ENCODE results near the gene CLEC12A.
"Not testable (repeated sequence)": the region's sequence is repeated elsewhere in the genome, so short reads cannot be mapped to it uniquely, and the experiment has no call there.

The CLEC12A gene

DNA sequence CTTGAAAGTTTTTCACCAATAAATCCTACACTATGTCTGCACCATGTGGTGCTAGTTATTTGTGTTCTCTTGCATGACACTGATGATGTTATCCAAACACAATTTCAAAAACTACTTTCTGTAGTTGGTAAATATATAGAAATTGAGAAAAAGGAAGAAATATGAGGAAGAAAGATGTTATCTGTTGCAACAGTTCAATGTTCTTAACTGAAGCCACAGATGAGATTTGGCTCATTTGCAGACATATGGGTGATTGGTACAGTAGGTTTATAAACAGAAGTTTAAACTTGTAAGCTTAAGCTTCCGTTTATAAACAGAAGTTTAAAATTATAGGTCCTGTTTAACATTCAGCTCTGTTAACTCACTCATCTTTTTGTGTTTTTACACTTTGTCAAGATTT lies at the start of gene CLEC12A:
CLEC12A (plus strand) TSS at position 229 of the 400 bp plus-strand sequence. CDS start 188 bp downstream, outside the sequence.
- DNase-seq: no peak

DNA sequence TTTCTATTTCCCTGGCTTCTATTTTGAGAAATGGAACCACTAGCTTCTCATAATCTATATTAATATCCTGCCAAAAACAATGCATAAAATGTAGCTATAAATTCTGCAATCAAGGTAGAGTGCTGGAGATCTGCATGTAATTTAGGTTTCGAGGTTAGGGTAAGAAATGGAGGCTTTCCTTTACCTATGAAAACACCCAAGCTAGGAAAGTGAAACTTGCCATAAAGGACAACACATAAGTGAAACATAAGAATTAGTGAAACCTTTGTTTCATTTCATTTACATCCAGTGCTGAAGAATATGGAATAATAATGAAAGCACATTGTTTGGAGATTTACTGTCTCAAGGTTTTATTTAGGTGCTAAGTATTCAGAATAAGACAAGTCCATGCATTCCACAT lies 48.8 kb upstream of the CLEC12A start:
- DNase-seq: no peak

DNA sequence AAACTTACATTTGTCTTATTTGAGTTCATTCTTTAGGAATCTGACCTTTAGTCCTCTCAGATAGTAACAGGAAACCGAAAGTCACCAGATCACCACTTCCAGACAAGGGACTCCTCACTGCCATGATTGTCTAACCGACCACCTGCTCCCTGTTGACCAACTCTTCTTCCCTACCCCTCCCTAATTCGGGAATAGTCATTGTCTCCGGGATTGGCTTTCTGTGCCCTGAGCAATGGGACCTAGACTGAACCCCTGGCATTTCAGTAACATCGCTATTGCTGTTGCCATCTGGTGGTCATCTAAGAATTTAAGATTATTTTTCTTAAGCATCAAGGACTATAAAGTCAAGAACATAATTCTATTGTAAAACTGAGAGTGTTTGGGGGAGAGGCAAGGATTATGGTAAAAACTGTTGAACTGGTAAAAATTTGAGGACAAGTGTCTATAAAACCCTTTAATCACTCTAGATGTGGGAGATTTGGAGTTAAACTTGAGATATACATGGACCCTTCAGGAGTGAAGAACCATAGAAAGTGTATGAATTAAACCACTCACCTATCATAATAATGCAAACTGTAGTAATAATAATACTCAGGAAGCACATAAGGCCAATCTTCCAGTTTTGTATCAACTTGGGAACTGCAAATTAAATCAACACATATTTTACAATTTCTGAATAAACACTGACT lies 45.4 kb upstream of the CLEC12A start:
- DNase-seq: no peak

- DNase-seq: no peak
These were observed 44.3 kb upstream of the CLEC12A start for GRCh38 chr12:9926876-9927275.

DNA sequence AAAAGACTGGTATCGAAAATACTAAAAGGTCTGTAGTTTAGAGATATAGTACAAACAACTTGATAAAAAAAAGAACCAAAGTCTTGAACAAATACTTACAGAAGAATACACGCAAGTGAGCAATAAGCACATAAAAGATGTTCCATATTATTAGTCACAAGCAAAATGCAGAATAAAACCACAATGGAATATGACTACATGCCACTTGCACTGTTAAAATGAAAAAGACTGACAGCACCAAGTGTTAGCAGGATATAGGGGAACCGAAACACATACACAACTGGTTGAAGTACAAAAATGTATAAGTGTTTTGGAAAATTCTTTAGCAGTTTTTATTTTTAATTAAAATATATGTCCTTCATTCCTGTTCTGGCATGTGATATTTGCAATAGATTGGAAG lies 42.6 kb upstream of the CLEC12A start:
- no peak for DNase-seq

- DNase-seq: no peak
These were observed 40.0 kb upstream of the CLEC12A start for GRCh38 chr12:9931245-9931644.

GRCh38 chr12:9932270-9932669 lies 38.9 kb upstream of the CLEC12A start, which contains the start of gene CLEC2A:
CLEC2A (minus strand) TSS chr12:9932370; CDS start chr12:9932329, 41 bp downstream.
- no peak for DNase-seq

DNA sequence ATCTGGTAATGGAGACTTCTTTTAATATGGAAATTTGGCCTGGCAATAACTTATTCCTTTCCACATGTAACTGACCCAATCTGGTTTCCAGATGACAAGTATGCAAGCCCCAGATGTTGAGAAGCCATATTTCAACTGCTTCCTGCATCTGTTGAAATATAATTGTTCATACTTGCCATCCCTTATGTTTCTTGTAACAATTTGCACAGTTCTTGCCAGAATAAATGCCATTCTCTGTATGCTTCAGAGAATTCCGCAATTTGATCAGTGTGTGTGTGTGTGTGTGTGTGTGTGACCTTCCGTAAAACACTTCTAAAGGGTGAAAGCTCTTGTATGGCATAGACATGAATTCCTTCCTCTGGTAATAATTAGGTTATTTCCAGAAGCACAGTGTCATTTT lies 37.3 kb upstream of the CLEC12A start:
- DNase-seq: no peak

DNA sequence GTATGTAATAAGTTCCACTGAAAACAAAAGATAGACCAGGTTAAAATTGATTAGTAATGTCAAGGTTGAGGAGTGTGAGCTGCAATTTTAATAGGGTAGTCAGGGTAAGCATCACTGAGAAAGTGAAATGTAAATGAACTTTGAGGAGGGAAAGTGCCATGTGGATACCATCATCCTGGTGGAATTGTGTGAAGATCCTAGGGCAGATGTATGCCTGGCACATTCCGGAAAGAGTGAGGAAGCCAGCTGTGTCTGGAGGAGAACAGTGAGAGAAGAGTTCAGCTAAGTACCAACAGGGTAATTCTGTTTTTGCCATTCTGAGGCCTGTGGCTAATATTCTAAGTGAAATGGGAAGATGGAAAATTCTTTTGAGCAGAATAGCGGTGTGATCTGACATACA lies 36.2 kb upstream of the CLEC12A start:
- no peak for DNase-seq

DNA sequence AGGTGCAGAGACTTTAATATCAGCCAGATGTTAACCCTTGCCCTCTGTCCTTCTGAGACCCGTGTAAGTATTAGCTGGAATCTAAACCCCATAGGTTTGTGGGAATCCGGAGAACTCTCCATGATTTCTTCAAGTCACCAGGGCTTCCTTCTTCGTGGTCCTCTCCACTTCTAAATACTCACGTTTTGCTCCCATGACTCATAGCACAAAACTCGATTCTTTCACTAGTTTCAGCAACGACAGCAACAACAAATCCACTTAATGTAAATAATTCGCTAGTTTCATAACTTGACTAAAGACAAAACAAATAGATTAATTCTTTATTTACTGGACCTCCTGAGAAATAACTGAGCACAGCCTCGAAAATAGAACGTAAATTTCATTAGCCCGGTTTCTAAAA lies 34.6 kb upstream of the CLEC12A start:
- no peak for DNase-seq

GRCh38 chr12:9940375-9940774 lies 30.8 kb upstream of the CLEC12A start:
- no peak for DNase-seq

- DNase-seq: no peak
These were observed 29.4 kb upstream of the CLEC12A start for GRCh38 chr12:9941838-9942237.

GRCh38 chr12:9943240-9943639 lies 28.0 kb upstream of the CLEC12A start:
- no peak for DNase-seq

DNA sequence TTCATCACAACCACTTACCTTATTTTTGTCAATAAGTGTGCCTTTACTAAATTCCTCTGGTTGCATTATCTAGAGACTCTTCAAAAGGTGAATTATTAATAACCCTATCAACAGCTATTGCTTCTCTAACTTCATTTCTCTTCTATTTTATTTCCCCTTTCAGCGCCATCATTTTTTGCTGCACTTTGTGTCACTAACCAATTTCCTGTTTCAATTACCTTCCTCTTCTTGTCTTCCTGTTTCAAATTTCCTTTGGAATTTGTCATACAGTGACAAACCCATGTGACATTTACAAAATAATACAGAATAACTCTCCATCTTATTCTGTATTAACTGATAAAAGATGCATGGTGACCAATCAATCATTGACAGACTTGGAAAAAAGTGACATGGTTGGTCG lies 26.8 kb upstream of the CLEC12A start:
- no peak for DNase-seq

DNA sequence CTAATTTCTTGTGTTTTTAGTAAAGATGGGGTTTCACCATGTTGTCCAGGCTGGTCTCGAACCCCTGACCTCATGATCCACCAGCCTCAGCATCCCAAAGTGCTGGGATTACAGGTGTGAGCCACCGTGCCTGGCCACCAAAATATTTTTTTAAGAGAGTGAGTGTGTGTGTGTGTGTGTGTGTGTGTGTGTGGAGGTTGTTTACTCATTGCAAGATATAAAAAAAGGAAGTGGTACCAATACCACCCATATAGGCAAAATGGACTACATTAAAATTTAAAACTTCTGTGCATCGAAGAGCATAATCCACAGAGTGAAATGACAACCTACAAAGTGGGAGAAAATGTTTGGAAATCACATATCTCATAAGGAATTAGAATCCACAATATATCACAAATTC lies 23.5 kb upstream of the CLEC12A start:
- no peak for DNase-seq

GRCh38 chr12:9948606-9949296 lies 22.5 kb upstream of the CLEC12A start:
- DNase-seq: no peak

- DNase-seq: peak in 2 of 4 experiments; percentile 8 to 17
These were observed 20.1 kb upstream of the CLEC12A start for GRCh38 chr12:9951026-9951675.

DNA sequence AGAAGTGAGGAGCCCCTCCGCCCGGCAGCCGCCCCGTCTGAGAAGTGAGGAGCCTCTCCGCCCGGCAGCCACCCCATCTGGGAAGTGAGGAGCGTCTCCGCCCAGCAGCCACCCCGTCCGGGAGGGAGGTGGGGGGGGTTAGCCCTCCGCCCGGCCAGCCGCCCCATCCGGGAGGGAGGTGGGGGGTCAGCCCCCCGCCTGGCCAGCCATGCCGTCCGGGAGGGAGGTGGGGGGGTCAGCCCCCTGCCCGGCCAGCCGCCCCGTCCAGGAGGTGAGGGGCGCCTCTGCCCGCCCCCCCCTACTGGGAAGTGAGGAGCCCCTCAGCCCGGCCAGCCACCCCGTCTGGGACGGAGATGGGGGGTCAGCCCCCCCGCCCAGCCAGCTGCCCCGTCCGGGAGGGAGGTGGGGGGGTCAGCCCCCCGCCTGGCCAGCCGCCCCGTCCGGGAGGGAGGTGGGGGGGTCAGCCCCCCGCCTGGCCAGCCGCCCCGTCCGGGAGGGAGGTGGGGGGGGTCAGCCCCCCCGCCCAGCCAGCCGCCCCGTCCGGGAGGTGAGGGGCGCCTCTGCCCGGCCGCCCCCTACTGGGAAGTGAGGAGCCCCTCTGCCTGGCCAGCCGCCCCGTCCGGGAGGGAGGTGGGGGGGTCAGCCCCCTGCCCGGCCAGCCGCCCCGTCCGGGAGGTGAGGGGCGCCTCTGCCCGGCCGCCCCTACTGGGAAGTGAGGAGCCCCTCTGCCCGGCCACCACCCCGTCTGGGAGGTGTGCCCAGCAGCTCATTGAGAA lies 18.1 kb upstream of the CLEC12A start:
- not testable (repeated sequence) for DNase-seq

- no peak for DNase-seq
These were observed 13.4 kb upstream of the CLEC12A start for GRCh38 chr12:9957834-9958233.

GRCh38 chr12:9960590-9960989 lies 10.6 kb upstream of the CLEC12A start:
- DNase-seq: no peak

- DNase-seq: no peak
These were observed 10.1 kb upstream of the CLEC12A start for GRCh38 chr12:9961106-9961505.

DNA sequence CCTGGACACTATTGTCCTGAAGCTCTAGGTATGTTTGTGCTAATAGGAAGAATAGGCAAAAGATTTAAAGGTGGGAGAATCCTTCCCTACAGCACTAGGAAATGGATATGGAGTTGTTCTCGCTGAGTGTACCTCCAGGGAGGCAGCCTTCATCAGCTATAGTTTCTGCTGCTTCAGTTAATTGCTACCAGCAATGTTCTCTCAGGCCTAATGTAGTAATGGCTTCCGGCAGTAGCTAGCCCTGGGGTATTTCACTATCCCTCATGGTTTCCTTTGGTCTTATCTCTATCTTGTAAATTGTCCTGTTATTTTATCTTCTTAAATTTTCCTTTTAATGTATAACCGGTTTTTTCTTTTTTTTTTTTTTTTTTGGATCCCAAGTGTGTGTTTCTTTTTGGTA lies 9.3 kb upstream of the CLEC12A start:
- DNase-seq: no peak

DNA sequence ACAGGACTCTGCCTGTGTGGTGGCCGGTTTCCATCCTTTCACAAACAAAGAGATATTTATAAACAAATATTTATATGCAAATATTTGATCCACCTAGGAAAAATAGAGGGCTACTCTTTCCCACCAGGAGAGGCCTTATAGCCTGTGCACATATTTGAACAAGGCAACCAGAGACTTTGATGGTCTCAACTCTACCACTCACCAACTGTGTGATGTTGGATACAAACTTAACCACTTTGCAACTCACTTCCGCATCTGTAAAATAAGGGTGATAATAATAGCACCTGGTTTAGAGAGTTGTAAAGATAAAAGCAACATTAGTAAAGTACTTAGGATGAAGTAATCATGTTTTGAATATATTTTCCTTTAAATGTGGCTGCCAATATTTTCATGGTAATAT lies 1.5 kb upstream of the CLEC12A start:
- DNase-seq: no peak

Measured in activated naive CD4-positive, alpha-beta T cell (primary cell).